Superior temporal gyrus (tissue), 1 donor: ENCODE measurements around the gene ALKBH6.

ENCODE experiments used
- DNase-seq: peaks from one replicate; pipeline ENCODE4 v3.0.0-alpha.2; 2016; ENCODE audit errors: extremely low spot score

Gene ALKBH6

DNA sequence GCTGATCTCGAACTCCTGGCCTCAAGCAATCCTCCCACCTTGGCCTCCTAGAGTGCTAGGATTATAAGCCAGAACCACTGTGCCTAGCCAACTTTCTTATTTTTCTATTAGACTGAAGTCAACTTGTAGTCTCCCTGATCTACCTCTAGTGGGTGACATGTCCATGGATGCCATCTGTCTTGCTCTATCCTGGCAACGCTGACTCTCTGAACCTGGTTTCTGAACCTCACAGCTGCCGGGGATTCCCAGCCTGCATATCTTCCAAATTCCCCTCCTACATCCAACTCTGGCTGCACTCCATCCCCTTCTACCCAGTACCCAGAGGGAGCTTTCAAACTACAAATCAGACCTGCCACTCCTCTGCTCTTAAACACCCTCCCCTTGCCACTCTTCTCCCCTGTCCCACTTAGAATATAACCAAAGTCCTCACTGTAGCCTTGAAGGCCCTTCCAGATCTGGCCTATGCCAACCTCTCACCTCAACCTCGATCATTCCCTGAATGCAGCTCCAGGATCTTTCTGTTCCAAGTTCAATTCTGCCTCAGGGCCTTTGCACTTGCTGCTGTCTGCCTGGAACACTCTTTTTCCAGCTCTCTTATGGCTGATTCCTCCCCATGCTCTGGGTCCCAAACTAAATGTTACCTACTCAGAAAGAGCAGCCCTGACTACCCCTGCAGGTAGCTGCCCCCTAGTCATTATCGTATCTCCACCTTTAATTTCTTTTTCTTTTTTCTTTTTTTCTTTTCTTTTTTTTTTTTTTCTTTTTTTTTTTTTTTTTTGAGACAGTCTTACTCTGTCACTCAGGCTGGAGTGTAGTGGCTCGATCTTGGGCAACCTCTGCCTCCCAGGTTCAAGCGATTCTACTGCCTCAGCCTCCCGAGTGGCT, 16.5 kb upstream of the ALKBH6 start:
- no peak for DNase-seq

DNA sequence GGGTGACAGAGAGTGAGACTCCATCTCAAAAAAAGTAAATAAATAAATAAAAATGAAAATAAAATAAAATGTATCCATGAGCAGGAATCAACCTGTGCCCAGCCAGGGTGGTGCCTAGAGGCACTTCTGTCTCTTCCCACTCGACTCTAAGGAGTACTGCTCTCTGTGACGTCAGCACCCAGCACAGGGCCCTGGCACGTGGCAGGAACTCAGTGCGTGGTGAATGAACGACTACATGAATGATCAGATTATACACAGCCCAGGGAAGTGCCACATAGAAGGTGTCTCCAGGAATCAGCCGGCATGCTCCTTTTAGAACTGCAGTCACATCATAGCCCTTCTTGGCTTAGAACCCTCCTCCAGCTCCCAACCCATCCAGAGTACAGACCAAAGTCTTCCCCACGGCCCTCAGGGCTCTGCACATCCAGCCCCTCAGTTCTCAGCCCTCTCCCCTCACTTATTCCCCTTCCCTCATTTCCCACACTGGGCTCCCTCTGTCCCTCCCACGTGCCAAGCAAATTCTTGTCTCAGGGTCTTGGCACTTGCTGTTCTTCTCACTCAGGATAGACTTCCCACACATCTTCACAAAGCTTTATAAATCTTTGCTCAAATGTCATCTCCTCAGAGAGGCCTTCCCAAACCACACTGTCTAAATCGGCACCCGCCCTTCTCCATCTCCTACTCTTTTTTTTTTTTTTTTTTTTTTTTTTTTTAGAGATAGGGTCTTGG, 14.5 kb upstream of the ALKBH6 start:
- peak; percentile 53 for DNase-seq

DNA sequence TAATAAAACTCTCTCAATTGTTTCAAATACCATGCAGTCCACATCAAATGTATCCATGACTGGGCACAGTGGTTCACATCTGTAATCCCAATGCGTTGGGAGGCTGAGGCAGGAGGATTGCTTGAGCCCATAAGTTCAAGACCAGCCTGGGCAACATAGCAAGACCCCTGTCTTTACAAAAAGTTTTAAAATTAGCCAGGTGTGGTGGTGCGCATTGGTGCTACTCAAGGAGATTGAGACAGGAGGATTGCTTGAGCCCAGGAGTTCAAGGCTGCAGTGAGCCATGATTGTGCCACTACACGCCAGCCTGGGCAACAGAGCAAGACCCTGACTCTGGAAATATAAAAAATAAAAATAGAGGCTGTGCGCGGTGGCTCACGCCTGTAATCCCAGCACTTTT, 13.7 kb upstream of the ALKBH6 start:
- DNase-seq, result no peak

DNA sequence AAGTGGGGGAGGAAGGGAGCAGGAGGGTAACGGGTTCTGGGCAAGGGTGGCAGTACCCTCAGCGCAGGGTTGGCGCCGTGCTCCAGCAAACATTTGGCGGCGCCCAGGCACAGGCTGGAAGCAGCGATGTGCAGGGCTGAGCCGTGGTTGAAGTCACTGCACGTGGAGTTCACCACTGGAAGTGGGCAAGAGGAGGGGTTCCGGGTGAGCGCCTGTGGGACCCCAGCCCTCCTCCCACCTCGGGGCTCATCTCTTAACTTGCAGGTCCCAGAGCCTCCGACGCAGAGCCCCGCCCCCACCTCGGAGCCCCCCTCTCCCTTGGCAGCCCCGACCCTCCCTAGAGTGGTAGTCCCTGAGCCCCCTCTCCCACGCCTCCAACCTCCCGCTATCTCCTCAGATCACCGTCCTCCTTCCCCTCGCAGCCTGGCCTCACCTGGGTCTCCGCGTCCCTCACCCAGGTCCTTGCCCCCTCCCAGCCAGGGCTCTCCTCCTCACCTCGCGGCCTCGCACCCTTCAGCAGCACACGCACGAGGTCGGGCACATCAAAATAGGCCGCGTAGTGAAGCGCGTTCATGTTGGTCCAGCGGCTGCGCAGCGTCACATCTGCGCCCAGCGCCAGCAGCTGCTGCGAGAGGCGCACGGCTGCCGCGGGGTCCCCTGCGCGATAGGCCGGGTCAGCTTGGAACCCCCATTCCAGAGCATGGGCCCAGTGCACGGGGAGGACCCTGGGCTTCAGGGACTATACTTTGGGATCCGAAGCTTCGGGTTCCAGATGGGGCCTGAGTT, 12.3 kb upstream of the ALKBH6 start:
- no peak for DNase-seq

DNA sequence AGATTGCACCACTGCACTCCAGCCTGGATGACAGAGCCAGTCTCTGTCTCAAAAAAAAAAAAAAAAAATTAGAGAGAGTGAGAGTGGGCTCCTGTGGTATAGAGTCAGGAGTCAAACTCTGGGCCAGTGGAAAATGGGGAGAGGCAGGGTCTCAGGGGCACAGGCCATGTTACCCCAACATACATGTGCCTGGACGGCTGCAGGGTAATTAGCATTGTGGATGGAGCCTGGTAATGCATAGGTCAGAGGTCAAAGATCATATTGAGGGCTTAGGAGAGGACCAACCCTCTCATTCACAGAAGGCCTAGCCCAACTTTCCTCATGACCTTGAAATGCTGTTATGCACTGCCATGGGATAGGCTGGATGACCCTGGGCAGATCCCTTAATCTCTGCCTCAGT, 11.5 kb upstream of the ALKBH6 start:
- no peak for DNase-seq

DNA sequence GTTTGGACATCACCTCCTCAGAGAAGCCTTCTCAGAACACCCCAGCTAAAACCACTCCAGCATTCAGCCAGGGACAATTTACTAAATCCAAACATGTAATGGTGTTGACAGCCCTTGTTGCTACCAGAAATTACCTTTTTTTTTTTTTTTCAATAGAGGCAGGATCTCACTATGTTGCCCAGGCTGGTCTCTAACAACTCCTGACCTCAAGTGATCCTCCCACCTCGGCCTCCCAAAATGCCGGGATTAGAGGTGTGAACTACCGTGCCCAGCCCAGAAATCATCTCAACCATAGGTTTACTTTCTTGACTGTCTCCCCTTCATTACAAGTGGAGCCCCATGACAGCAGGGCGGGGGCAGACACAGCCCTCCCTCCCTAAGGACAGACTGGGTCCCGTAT, 9.4 kb upstream of the ALKBH6 start:
- DNase-seq, result no peak

DNA sequence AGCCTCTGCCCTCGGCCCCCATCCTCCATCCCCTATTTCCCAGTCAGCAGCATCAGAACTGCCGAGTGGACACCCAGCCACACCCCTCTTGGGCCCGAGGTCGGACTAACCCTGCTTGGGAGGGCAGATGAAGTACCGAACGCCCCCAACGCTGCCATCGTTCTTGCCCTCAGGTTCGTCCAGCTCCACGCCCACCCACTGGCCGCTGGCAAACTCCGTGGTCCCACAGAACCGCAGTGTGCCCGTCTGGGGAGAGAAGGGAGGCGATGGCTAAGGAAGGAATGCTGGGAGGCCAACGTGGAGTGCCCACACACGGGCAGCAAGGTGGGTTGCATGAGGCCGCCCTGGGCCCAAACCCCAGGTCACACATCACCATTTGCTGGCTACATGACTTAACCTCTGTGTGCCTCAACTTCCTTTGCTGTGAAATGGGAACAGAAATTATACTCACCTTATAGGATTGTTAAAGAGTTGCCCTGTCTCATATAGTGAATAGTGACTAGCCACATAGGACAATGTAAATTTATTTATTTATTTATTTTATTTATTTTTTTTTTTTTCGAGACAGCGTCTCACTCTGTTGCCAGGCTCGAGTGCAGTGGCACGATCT, 5.2 kb upstream of the ALKBH6 start:
- no peak for DNase-seq

DNA sequence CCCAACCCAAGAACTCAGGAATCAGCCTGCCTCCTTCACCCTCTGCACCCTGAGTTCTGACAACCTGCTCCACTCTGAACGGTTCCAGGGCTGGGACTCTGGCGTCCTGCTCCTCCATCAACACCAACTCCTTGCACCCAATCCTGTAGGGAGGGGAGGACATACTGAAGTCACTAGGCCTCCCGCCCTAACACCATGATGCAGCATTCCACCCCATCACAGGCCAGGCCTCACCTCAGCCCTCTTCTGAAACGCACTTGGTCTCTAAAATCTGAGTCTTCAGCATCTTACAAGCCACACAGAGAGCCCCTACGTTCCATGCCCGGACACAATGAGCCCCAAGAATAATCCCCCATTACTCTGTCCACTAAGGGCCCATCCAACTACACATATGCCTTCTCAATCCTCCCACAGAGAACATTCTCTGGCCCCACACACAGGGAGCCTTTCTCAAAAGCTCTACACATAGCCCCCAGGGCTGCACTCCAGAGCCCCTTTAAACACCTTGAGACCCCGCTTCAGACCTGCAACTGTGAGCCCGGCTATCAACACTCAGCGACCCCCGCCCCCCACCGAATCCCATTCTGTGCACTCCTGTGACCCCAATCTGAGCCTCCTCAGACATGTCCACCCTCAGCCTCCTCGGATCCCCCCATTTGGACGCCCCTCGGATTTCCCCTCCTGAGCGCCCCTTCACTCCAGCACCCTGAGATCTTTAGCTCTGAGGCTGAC, 567 bp downstream of the ALKBH6 start:
- DNase-seq, result no peak

DNA sequence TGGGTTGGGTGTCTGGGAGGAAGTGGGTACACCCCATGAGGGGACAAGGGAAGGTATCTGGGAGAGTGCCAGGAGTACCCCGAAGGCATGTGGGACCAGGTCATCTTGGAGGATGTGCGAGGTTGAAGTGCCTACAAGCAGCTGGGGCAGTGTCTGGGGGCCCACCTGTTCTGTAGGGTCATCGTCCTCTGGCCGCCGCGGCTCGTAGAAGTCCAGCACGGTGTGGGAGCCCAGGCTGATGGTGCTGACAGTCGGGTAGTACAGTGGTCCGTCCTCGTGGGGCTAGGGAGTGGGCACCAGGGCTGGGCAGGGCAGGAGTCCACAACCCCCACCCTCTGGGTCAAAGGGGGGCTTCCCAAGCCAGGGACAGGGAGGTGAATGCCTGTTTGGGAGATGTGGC, 3.6 kb downstream of the ALKBH6 start:
- no peak for DNase-seq

DNA sequence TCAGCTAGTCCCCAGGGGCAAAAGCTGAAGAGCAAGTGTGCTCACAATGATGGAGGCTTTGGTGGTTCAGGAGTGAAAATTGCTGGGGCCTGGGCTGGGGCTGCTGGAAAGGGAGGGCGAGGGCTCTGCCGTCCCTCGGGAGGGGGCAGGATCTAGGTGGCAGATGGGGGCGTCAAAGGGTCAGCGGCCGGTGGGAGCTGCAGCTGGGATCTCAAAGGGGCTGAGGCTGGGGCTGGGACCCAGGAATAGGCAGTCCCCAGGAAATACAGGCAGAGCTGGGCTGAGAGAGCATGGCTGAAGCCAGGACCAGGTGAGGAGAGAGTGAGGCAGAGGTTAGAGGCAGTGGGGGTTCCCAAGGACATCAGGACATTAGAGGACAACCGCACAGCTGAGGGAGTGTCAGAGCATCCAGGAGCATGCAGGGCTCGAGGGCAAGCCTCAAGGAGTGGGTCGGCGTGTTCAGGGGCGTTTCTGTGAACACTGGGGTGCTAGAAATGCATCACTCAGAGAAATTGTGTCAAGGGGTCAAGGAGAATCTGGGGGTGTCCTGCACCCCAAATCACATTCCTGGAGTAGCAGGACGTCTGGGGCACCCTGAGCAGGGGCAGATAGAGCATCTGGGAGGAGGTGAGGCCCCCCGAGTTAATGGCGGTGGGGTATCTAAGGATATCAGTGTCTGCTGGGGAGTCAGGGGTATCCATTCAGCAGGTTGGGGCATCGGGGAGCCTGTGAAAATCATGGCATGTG, 4.2 kb downstream of the ALKBH6 start:
- DNase-seq, result no peak

DNA sequence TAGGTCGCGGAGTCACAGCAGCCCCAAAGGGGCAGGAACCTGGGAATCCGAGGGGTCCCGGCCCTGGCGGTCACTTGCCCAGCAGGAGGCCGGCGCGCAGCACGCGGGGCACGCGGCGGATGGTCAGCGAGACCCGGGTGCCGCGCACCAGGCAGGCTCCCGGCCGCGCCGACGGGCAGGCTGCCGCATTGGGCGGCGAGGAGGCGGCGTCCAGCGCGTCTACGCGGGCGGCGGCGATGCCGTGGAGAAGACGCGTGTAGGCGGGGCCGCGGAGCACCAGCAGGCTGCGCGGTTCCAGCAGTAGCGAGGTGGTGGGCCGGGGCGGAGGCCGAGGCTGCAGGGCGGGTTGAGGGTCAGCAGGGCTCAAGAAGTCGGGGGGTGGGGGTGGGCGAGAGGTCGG, 4.8 kb downstream of the ALKBH6 start:
- peak; percentile 46 for DNase-seq

DNA sequence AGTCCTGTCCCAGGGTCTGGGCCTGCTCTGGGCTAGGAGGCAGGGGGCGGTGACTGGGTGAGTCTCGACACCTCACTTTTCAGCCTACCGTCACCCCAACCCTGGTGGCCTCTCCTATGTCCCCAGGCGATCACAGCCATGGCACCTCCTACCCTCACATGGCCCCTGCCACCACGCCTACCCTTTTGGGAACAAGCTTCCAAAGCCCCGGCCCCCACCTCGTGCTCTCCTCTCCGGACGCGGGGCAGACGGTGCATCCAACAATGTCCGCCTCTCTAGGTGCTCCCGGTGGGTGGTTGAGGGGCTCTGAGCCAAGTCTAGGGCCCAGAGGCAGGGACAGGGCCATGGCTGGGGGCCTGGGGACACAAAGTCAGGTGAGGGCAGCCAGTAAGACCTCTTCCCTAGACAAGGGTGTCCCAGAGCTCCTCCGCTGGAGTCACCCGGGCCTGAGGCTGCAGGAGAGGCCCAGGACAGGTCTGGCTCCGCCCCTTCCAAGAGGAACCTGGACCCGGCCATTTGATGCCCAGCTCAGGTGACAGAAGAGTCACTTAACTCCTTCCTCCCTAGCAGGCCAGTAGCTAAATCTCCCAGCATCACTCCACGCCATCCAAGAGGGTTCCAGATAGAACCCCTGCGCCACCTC, 5.6 kb downstream of the ALKBH6 start, which contains the start of gene SYNE4:
SYNE4 (minus strand) TSS at position 478 of the 643 bp plus-strand sequence; CDS start at position 346, 132 bp downstream.
- no peak for DNase-seq

DNA sequence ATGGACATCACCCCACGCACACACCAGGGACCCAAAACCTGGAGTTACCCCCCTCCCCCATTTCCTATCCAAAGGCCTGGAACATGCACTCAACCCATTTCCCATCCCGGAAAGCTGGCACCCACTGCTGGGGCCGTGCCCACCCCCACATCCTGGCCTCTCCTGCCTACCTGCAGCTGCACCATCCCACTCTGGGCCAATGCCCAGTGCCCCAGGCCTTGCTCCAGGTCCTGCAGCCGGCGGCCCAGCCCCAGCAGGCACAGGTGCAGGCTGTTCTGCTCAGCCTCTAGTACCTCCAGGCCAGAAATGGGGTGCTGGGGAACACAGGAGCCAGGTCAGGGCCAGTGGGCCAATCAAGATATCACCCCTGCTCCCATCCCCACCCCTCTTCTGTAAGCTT, 7.1 kb downstream of the ALKBH6 start:
- DNase-seq, result no peak

DNA sequence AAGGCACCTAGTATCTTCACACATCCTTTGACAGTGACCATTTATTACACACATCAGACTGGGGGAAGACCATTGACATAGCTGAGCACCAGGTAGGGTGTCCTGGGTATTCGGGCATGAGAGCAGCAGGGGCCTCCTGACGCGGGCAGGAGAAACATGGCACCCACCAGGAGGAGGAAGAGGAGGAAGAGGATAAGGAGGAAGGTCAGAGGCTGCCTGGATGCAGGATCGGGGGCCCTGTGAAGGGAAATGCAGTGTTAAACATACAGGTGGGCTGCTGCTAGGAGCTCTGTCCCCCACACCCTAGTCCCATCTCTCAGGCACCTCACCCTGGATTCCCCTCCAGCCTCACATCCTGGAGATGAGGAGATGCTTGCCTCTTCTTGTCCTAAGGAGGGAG, 10.7 kb downstream of the ALKBH6 start:
- no peak for DNase-seq

DNA sequence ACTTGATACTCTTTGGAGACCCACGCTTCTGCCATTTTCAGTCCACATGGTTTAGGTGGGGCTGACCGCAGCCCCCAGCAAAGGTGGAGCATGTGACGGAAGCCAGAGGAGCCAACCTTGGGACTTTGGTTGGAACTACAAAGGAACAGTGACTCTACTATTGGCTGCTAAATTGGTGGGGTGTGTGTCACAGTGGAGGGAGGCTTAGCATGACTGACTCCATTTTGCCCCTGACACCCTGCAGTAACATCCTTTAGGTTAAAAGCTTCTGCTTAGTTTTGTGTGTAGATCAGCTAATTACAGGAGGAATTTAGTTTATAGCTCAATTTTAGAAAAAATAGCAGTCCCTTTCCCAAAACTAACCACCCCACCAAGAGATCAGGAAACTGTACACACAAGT, 12.4 kb downstream of the ALKBH6 start:
- no peak for DNase-seq

DNA sequence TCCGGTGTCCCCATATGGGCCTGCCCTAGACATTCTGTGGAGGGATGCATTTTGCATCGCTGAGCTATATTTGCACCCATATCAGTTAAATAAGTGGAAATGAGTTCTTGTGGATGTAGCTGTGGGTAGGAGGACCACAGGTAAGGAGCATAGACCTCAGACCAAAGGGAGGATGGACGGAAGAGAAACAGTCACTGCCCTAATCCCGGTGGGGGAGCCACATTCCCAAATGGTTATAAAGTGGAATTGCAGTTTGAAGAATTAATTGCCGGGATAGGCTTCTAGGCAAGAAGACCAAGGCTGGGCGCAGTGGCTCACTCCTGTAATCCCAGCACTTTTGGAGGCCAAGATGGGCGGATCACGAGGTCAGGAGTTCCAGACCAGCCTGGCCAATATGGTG, 17.2 kb downstream of the ALKBH6 start:
- DNase-seq, result no peak

DNA sequence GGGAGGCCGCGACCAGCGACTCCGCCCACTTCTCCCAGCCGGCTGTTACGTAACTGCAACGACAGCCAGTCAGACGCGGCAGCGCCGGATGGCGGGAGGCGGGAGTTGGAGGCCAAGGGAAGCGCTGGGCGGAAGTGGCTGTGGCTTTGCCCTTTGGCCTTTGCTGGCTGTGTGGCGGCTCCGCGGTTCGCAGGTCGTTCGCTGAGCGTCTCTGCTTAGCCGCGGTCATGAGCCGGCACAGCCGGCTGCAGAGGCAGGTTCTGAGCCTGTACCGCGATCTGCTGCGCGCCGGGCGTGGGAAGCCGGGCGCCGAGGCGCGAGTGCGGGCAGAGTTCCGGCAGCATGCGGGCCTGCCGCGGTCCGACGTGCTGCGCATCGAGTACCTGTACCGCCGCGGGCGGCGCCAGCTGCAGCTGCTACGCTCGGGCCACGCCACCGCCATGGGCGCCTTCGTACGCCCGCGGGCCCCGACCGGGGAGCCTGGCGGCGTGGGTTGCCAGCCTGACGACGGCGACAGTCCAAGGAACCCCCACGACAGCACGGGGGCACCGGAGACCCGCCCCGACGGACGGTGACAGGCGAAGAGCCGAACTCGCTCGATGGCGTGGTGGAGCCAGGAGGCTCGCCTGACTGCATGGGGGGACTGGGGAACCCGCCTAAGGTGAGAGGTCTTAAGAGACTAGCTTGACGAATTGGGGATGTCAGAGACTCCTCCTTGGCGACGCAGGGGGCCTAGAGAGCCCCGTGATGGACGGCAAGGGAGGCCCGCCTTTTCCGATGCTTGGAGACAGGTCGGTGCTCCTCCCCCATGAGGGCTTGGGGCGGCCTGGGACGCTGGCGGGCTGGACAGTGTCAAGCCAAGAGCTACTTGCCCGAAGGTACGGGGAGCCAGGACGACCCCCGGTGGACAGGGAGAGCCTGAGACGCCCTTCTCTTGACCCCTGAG, 18.7 kb downstream of the ALKBH6 start, which contains the start of gene SDHAF1:
SDHAF1 (plus strand) TSS at position 141 of the 946 bp plus-strand sequence; CDS start at position 228, 87 bp downstream.
- peak; percentile 98 for DNase-seq

DNA sequence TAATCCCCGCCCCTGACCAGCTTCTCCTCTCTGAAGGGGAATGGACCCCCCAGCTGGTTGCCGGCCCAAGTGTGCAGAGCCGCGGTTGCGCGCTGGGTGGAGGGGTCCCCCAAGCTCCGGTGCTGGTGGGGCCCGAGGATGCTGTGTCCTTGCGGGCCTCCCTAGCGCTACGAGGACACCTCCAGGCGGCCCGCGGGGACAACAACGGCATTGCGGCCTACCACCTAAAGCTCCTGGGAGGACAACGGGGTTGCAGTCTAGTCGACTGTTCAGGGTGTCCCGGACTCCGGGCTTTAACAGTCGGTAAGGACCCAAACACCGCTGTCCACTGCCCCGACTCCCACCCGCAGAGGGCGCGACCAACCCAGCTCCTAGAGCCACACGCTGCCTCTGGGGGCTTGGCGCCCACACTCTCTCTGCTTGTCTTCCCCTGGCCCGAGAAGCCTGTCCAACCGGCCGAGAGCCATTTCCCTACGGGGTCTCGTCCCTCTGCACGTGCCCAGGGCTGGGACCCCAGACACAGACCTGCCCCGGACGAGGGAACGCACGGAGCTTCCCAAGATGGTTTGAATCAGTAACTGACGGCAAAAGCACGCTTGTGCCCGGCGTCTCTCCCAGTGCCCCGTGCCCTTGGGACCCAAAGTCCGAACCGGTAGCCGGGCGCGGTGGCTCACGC, 20.0 kb downstream of the ALKBH6 start:
- no peak for DNase-seq
